Gastrocnemius medialis (tissue), 4 donors: ENCODE measurements around the gene RORC. TPM values are rescaled to one million over a fixed set of nuclear protein-coding genes. Genes with fewer than 3 reads are reported as not detected.
"Not testable (repeated sequence)": the region's sequence is repeated elsewhere in the genome, so short reads cannot be mapped to it uniquely, and the experiment has no call there.

Source experiments
- ATAC-seq, 2 donors: fragments of 150-250 bp; one replicate each; pipeline ENCODE4 v1.9.1; 2016
- DNase-seq, 2 donors: peaks; one replicate each; pipeline ENCODE4 v3.0.0-alpha.2; 2019
- H3K27ac ChIP-seq, 4 donors: fragments of 200-600 bp; sonication (generic); 1 replicate in 1 of 4; 2 replicates in 3 of 4; pipeline ENCODE4 v1.5.1; 2016 to 2018; ENCODE audit warnings: mild to moderate bottlenecking in 2 of 4, moderate library complexity in 1 of 4
- H3K27me3 ChIP-seq, 3 donors: fragments of 200-600 bp; sonication (generic) in 2 of 3; 1 replicate in 1 of 3; 2 replicates in 2 of 3; pipeline versions ENCODE4 v1.5.1 to v1.6.0; 2016 to 2019; ENCODE audit warnings: mild to moderate bottlenecking in 1 of 3, moderate library complexity in 1 of 3
- H3K36me3 ChIP-seq, 2 donors: fragments of 200-600 bp; sonication (generic) in 1 of 2; one replicate each; pipeline ENCODE4 v1.5.1; 2017 to 2018
- H3K4me1 ChIP-seq, 2 donors: fragments of 200-600 bp; sonication (generic) in 1 of 2; one replicate each; pipeline ENCODE4 v1.5.1; 2016 to 2017; ENCODE audit warnings: mild to moderate bottlenecking in 2 of 2
- H3K4me3 ChIP-seq, 4 donors: fragments of 200-600 bp; sonication (generic) in 3 of 4; 1 replicate in 1 of 4; 2 replicates in 3 of 4; pipeline ENCODE4 v1.5.1; 2016 to 2019; ENCODE audit warnings: mild to moderate bottlenecking in 2 of 4
- H3K9me3 ChIP-seq, 3 donors: fragments of 200-600 bp; sonication (generic) in 2 of 3; 1 replicate in 1 of 3; 2 replicates in 2 of 3; pipeline ENCODE4 v1.5.1; 2016 to 2019
- POLR2A ChIP-seq, 2 donors: fragments of 450-650 bp; IDR thresholded peaks; one replicate each; pipeline ENCODE4 v1.6.1; 2017; ENCODE audit warnings: antibody characterized with exemption in 2 of 2, mild to moderate bottlenecking in 2 of 2, moderate library complexity in 2 of 2
- in situ Hi-C, 4 donors: fragments of 200-750 bp; cut with MboI; loops; one replicate each; pipeline versions ENCODE4 v1.15.0 to v1.8.0; 2017; ENCODE audit warnings: low sequenced_read_pairs in 4 of 4
- intact Hi-C: fragments of 100-400 bp; cut with DNase I; formaldehyde crosslinking; loops from one replicate; pipeline ENCODE4 v1.15.1; 2023; ENCODE audit warnings: low total_unique reads
- total RNA-seq, 4 donors: library from RNA; depleted of rRNA; stranded (reverse); fragments of >200 nt; gene quantifications; one replicate each; pipeline versions ENCODE4 v1.1.0 to v1.2.3, GENCODE V29; 2016
- TF ChIP-seq, protein P1 (sequence below), 5 experiments: fragments of 450-650 bp in 3 of 5; fragments of 200-600 bp in 2 of 5; sonication (generic) in 2 of 5; IDR thresholded peaks in 4 of 5; conservative IDR thresholded peaks in 1 of 5; 1 replicate in 4 of 5; 2 replicates in 1 of 5; pipeline ENCODE4 v1.5.1; 2016 to 2019; ENCODE audit warnings: antibody characterized with exemption in 5 of 5, mild to moderate bottlenecking in 3 of 5, moderate library complexity in 3 of 5

RORC gene
- total RNA-seq, 4 donors from 2014 or later, result 61.3 to 251 (median 163) TPM

DNA sequence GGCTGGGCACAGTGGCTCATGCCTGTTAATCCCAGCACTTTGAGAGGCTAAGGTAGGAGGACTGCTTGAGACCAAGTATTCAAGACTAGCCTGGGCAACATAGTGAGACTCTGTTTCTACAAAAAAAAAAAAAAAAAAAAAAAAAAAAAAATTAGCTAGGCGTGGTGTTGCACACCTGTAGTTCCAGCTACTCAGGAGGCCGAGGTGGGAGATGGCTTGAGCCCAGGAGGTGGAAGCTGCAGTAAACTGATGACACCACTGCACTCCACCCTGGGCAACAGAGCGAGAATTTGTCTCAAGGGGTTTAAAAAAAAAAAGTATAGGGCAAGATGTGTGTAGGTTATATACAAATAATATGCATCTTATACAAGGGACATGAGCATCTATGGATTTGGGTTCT, 43.9 kb downstream of the RORC start:
- Histone ChIP-seq H3K4me1 (peaks cover 12 to 14% of the 10 kb centered on the region in 2 donors), H3K27ac (no peak overlapping the region), H3K27me3 (no peaks in the 10 kb centered on the region), H3K9me3 (no peaks in the 10 kb centered on the region), H3K36me3 (no peaks in the 10 kb centered on the region), H3K4me3 (no peak overlapping the region)
- TF ChIP-seq, protein P1, sequence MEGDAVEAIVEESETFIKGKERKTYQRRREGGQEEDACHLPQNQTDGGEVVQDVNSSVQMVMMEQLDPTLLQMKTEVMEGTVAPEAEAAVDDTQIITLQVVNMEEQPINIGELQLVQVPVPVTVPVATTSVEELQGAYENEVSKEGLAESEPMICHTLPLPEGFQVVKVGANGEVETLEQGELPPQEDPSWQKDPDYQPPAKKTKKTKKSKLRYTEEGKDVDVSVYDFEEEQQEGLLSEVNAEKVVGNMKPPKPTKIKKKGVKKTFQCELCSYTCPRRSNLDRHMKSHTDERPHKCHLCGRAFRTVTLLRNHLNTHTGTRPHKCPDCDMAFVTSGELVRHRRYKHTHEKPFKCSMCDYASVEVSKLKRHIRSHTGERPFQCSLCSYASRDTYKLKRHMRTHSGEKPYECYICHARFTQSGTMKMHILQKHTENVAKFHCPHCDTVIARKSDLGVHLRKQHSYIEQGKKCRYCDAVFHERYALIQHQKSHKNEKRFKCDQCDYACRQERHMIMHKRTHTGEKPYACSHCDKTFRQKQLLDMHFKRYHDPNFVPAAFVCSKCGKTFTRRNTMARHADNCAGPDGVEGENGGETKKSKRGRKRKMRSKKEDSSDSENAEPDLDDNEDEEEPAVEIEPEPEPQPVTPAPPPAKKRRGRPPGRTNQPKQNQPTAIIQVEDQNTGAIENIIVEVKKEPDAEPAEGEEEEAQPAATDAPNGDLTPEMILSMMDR (IDR thresholded peaks at IDR 0.05 in 4 of 5, conservative IDR thresholded peaks at IDR 0.05 in 1 of 5), result no peak
- no peak for TF ChIP-seq POLR2A (IDR thresholded peaks at IDR 0.05)
- in situ Hi-C loops (loop anchor here in 1 of 4 donors (5.0 kb wide), 1 partner anchor 40 kb away; no protein-coding TSS in a partner anchor), intact Hi-C loops (no loop called here)
- no peak for ATAC-seq
- DNase-seq, result no peak

DNA sequence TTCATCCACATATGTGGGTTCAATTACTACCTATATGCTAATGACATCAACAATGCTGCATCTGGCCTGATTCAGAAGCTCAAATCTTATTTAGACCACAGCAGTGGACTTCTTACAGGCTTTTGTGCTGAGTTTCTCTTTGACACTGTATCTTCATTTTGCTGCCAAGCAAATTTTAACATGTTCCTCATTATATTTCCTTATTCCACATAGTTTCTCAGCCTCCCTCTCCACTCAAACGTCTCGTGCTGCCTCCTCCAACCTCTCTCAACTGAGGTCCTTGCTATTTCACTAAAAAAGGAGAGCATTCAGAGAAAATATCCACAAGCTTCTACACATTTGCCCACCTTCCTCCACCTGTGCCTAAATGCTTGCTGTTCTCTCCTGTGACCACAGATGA, 47.8 kb downstream of the RORC start:
- peaks cover 0 to 14% of the 10 kb centered on the region in 2 donors for H3K36me3 ChIP-seq
- no peak overlapping the region for H3K4me3 ChIP-seq
- no peak for ATAC-seq
- in situ Hi-C loops (no loop called here), intact Hi-C loops (no loop called here)
- H3K9me3 ChIP-seq, result no peaks in the 10 kb centered on the region
- H3K27ac ChIP-seq, result no peak overlapping the region
- H3K4me1 ChIP-seq, result no peaks in the 10 kb centered on the region
- TF ChIP-seq POLR2A (IDR thresholded peaks at IDR 0.05), result no peak
- TF ChIP-seq, protein P1 (IDR thresholded peaks at IDR 0.05 in 4 of 5, conservative IDR thresholded peaks at IDR 0.05 in 1 of 5), result no peak
- DNase-seq, result no peak
- no peaks in the 10 kb centered on the region for H3K27me3 ChIP-seq

DNA sequence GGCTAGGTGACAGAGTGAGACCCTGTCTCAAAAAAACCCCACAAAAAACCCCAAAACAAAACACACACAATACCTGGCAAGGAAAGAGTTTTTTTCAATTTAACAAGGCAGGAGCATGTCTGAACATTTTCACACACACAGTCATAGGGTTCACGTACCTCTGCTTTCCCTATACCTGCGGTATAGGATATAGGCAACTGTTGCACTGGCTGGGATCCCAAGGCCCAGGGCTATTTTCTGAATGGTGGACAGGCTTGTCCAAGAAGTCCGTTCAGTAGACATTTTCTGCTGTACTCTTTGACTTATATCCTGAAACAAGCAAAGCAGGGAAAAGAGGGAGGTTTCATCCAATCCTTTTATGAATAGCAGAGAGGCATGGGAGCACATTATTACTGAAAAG, 48.9 kb downstream of the RORC start:
- no peak overlapping the region for H3K27ac ChIP-seq
- peaks cover 0 to 24% of the 10 kb centered on the region in 2 donors for H3K36me3 ChIP-seq
- no peaks in the 10 kb centered on the region for H3K27me3 ChIP-seq
- intact Hi-C loops (no loop called here), in situ Hi-C loops (no loop called here)
- no peaks in the 10 kb centered on the region for H3K9me3 ChIP-seq
- TF ChIP-seq, protein P1 (IDR thresholded peaks at IDR 0.05 in 4 of 5, conservative IDR thresholded peaks at IDR 0.05 in 1 of 5), result no peak
- TF ChIP-seq POLR2A (IDR thresholded peaks at IDR 0.05), result no peak
- no peak overlapping the region for H3K4me3 ChIP-seq
- no peaks in the 10 kb centered on the region for H3K4me1 ChIP-seq
- DNase-seq (no peak), ATAC-seq (no peak)

DNA sequence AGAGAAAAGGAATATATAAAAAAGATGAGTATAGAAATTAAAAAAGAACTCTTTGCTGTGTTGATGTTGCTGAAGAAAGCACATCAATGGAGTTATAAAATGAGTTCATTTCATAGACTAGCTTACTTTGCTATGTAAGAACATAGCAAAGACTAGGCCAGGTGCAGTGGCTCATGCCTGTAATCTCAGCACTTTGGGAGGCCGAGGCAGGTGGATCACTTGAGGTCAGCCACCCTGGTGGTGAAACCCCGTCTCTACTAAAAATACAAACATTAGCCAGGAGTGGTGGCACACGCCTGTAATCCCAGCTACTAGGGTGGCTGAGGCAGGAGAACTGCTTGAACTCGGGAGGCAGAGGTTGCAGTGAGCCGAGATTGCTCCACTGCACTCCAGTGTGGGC, 49.6 kb downstream of the RORC start:
- peaks cover 0 to 25% of the 10 kb centered on the region in 2 donors for H3K36me3 ChIP-seq
- in situ Hi-C loops, DNase-seq, H3K27me3 ChIP-seq, H3K9me3 ChIP-seq, H3K4me3 ChIP-seq, H3K27ac ChIP-seq, intact Hi-C loops, ATAC-seq, H3K4me1 ChIP-seq: not testable (repeated sequence)

DNA sequence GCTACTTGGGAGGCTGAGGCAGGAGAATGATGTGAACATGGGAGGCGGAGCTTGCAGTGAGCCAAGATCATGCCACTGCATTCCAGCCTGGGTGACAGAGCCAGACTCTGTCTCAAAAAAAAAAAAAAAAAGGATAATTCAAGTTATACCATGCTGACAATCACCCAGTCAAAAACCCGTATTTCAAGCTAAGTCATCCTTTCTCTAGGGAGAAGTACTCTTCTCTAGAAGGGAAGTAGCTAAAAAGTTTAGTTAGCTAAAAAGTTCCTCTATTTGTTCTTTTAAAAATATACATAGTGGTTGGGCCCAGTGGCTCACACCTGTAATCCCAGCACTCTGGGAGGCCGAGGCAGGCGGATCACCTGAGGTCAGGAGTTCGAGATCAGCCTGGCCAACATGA, 50.9 kb downstream of the RORC start:
- H3K36me3 ChIP-seq, result peaks cover 0 to 29% of the 10 kb centered on the region in 2 donors
- H3K27ac ChIP-seq, H3K4me3 ChIP-seq, in situ Hi-C loops, ATAC-seq, DNase-seq, H3K27me3 ChIP-seq, H3K4me1 ChIP-seq, H3K9me3 ChIP-seq, intact Hi-C loops: not testable (repeated sequence)

DNA sequence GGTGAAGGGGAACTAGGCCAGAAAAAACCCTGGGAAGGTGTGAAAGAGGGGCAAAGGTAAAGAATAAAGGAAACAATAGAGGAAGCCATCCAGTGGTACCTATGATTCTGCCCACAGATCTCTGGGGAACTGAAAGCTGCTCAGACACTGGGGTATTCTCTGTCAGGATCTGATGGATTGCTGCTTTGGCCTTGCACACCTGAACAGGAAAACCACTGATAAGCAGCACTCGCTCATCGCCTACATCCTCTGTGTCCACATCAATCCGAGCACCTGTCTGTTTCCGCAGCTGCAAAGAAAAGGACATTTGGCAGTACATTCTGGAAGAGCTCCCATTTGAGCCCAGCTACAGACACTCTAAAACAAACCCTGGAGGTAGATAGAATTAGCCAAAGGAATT, 51.8 kb downstream of the RORC start:
- ATAC-seq, result no peak
- H3K36me3 ChIP-seq, result peaks cover 0 to 36% of the 10 kb centered on the region in 2 donors
- H3K9me3 ChIP-seq, result no peaks in the 10 kb centered on the region

More for the DNA sequence above, 51.8 kb downstream of the RORC start:
- Histone ChIP-seq H3K27ac (no peak overlapping the region), H3K4me3 (no peak overlapping the region), H3K27me3 (no peaks in the 10 kb centered on the region), H3K4me1 (no peaks in the 10 kb centered on the region)
- no peak for DNase-seq
- in situ Hi-C loops (no loop called here), intact Hi-C loops (no loop called here)
- TF ChIP-seq POLR2A (IDR thresholded peaks at IDR 0.05), result no peak
- TF ChIP-seq, protein P1 (IDR thresholded peaks at IDR 0.05 in 4 of 5, conservative IDR thresholded peaks at IDR 0.05 in 1 of 5), result no peak
